ENCODE data around the gene ZNF792.
"Not testable (repeated sequence)": the region's sequence is repeated elsewhere in the genome, so short reads cannot be mapped to it uniquely, and the experiment has no call there.

ZNF792 gene

GRCh38 chr19:34957830-34958751 is 5.9 kb downstream of the ZNF792 start:
- H3K4me3 Mint-ChIP-seq: no peak overlapping the region
- ATAC-seq (replicated peaks): no peak
- no peak for DNase-seq
- H3K27me3 Mint-ChIP-seq: no peaks in the 10 kb centered on the region
- no peak overlapping the region for H3K27ac Mint-ChIP-seq
- peaks cover 22 to 25% of the 10 kb centered on the region in 2 donors for H3K4me1 Mint-ChIP-seq (ENCODE audit: low read depth in 2 of 2)
- peaks cover 40% of the 10 kb centered on the region for H3K36me3 Mint-ChIP-seq (ENCODE audit: insufficient read depth)
- peaks cover 29 to 39% of the 10 kb centered on the region in 2 donors for H3K9me3 Mint-ChIP-seq

- H3K4me3 Mint-ChIP-seq: no peak overlapping the region
- H3K4me1 Mint-ChIP-seq (ENCODE audit: low read depth in 2 of 2): peaks cover 2 to 7% of the 10 kb centered on the region in 2 donors
- no peak for ATAC-seq (replicated peaks)
- H3K27me3 Mint-ChIP-seq: no peaks in the 10 kb centered on the region
- DNase-seq: no peak
- H3K9me3 Mint-ChIP-seq: peaks cover 17 to 38% of the 10 kb centered on the region in 2 donors
- H3K27ac Mint-ChIP-seq: no peak overlapping the region
- H3K36me3 Mint-ChIP-seq (ENCODE audit: insufficient read depth): peaks cover 10% of the 10 kb centered on the region
Measured at GRCh38 chr19:34953092-34953491, 10.9 kb downstream of the ZNF792 start.

DNA sequence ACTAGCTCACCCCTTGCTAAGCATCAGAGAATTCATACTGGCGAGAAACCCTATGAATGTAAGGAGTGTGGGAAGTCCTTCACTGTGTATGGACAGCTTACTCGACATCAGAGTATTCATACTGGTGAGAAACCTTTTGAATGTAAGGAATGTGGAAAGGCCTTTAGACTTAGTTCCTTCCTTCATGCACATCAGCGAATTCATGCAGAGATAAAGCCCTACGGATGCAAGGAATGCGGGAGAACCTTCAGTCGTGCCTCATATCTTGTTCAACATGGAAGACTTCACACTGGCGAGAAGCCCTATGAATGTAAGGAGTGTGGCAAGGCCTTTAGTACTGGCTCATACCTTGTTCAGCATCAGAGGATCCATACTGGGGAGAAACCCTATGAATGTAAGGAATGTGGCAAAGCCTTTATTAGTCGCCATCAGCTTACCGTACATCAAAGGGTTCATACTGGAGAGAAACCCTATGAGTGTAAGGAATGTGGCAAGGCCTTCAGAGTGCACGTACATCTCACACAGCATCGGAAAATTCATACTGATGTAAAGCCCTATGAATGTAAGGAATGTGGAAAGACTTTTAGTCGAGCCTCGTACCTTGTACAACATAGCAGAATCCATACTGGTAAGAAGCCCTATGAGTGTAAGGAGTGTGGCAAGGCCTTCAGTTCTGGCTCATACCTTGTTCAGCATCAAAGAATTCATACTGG is 20.0 kb downstream of the ZNF792 start:
- H3K4me3 Mint-ChIP-seq: no peak overlapping the region
- no peaks in the 10 kb centered on the region for H3K27me3 Mint-ChIP-seq
- no peak for ATAC-seq (replicated peaks)
- no peak overlapping the region for H3K27ac Mint-ChIP-seq
- H3K36me3 Mint-ChIP-seq (ENCODE audit: insufficient read depth): peaks cover 5% of the 10 kb centered on the region
- no peaks in the 10 kb centered on the region for H3K4me1 Mint-ChIP-seq (ENCODE audit: low read depth in 2 of 2)
- DNase-seq: no peak
- H3K9me3 Mint-ChIP-seq: peaks cover 10 to 17% of the 10 kb centered on the region in 2 donors

DNA sequence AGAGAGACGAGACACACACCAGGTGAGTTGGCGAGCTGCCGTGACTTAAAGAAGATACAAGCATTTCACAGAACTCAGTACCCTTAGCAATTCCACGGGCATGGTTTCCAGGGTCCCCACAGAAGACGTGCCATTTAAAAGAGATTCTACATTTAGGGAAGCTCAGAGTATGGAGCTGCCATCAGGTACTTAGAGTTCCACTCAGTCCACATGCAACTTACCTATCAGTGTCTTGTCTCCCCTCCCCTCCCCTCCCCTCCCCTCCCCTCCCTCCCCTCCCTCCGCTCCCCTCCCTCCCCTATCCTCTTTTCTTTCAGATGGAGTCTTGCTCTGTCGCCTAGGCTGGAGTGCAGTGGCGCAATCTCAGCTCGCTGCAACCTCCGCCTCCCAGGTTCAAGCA is 25.1 kb downstream of the ZNF792 start:
- H3K4me1 Mint-ChIP-seq (ENCODE audit: low read depth in 2 of 2): no peaks in the 10 kb centered on the region
- ATAC-seq (replicated peaks): no peak

GRCh38 chr19:34936184-34936583 is 27.8 kb downstream of the ZNF792 start:
- H3K4me1 Mint-ChIP-seq (ENCODE audit: low read depth in 2 of 2): no peaks in the 10 kb centered on the region
- H3K27me3 Mint-ChIP-seq: no peaks in the 10 kb centered on the region
- peaks cover 28% of the 10 kb centered on the region for H3K36me3 Mint-ChIP-seq (ENCODE audit: insufficient read depth)
- H3K4me3 Mint-ChIP-seq: no peak overlapping the region
- no peak for DNase-seq
- H3K27ac Mint-ChIP-seq: no peak overlapping the region
- peaks cover 0 to 1% of the 10 kb centered on the region in 2 donors for H3K9me3 Mint-ChIP-seq
- no peak for ATAC-seq (replicated peaks)

More for the DNA sequence above, 25.1 kb downstream of the ZNF792 start:
- Mint-ChIP-seq H3K4me3 (no peak overlapping the region), H3K27me3 (no peaks in the 10 kb centered on the region), H3K36me3 (ENCODE audit: insufficient read depth) (peaks cover 12% of the 10 kb centered on the region), H3K27ac (no peak overlapping the region), H3K9me3 (peaks cover under 1 to 4% of the 10 kb centered on the region in 2 donors)
- no peak for DNase-seq

DNA sequence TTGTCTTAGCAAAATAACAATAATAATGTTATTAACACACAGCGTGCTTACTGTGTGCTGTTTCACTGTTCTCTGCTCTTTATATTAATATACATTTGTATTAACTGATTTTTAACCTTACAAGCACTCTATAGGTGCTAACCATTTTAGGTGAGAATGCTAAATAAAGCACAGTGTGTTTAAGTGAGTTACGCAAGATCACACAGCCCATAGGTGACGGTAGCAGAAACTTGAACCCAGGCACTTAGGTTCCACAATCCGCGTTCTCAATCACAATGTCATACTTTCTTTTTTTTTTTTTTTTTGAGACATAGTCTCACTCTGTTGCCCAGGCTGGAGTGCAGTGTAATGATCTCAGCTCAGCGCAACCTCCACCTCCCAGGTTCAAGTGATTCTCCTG is 31.5 kb downstream of the ZNF792 start:
- Mint-ChIP-seq H3K27ac (no peak overlapping the region), H3K4me3 (no peak overlapping the region), H3K9me3 (no peaks in the 10 kb centered on the region), H3K4me1 (ENCODE audit: low read depth in 2 of 2) (peaks cover 5% of the 10 kb centered on the region in 2 donors), H3K36me3 (ENCODE audit: insufficient read depth) (peaks cover 34% of the 10 kb centered on the region), H3K27me3 (no peaks in the 10 kb centered on the region)
- ATAC-seq (replicated peaks) (no peak), DNase-seq (no peak)

- H3K4me3 Mint-ChIP-seq: peak within 1 kb of the TSS; percentile 87 to 98
- no peaks in the 10 kb centered on the region for H3K9me3 Mint-ChIP-seq
Measured at GRCh38 chr19:34926685-34927375, 37.2 kb downstream of the ZNF792 start, which contains the start of gene ZNF30. ZNF30 (plus strand) TSS chr19:34926903; CDS start chr19:34929948, 3,045 bp downstream.

GRCh38 chr19:34926361-34926684 is 37.7 kb downstream of the ZNF792 start:
- Mint-ChIP-seq H3K27ac (no peak overlapping the region), H3K4me3 (peak overlapping the region; percentile 87 to 98), H3K27me3 (no peaks in the 10 kb centered on the region), H3K9me3 (no peaks in the 10 kb centered on the region), H3K36me3 (ENCODE audit: insufficient read depth) (peaks cover 5% of the 10 kb centered on the region), H3K4me1 (ENCODE audit: low read depth in 2 of 2) (peaks cover 12 to 14% of the 10 kb centered on the region in 2 donors)
- DNase-seq: no peak
- ATAC-seq (replicated peaks): no peak

More at GRCh38 chr19:34926685-34927375, 37.2 kb downstream of the ZNF792 start, which contains the start of gene ZNF30:
- peak; percentile 60 to 69 (median 64) for DNase-seq
- no peaks in the 10 kb centered on the region for H3K27me3 Mint-ChIP-seq
- peaks cover 9% of the 10 kb centered on the region for H3K36me3 Mint-ChIP-seq (ENCODE audit: insufficient read depth)
- ATAC-seq (replicated peaks): peak; percentile 98
- H3K27ac Mint-ChIP-seq: peak within 1 kb of the TSS; percentile 27 to 77
- peaks cover 12 to 14% of the 10 kb centered on the region in 2 donors for H3K4me1 Mint-ChIP-seq (ENCODE audit: low read depth in 2 of 2)

- DNase-seq (no peak), ATAC-seq (replicated peaks) (no peak)
- no peak overlapping the region for H3K27ac Mint-ChIP-seq
Measured at GRCh38 chr19:34925278-34925855, 38.7 kb downstream of the ZNF792 start.

GRCh38 chr19:34920090-34920786 is 43.8 kb downstream of the ZNF792 start:
- not testable (repeated sequence) for H3K4me1 Mint-ChIP-seq (ENCODE audit: low read depth in 2 of 2); DNase-seq; H3K27ac Mint-ChIP-seq; H3K4me3 Mint-ChIP-seq; ATAC-seq (replicated peaks); H3K27me3 Mint-ChIP-seq; H3K36me3 Mint-ChIP-seq (ENCODE audit: insufficient read depth)
- H3K9me3 Mint-ChIP-seq: peaks cover 5 to 12% of the 10 kb centered on the region in 2 donors

More at GRCh38 chr19:34925278-34925855, 38.7 kb downstream of the ZNF792 start:
- Mint-ChIP-seq H3K4me3 (peak overlapping the region in 1 of 2 donors; percentile 25), H3K36me3 (ENCODE audit: insufficient read depth) (peaks cover 1% of the 10 kb centered on the region), H3K9me3 (no peaks in the 10 kb centered on the region), H3K4me1 (ENCODE audit: low read depth in 2 of 2) (peaks cover 12 to 14% of the 10 kb centered on the region in 2 donors), H3K27me3 (no peaks in the 10 kb centered on the region)

DNA sequence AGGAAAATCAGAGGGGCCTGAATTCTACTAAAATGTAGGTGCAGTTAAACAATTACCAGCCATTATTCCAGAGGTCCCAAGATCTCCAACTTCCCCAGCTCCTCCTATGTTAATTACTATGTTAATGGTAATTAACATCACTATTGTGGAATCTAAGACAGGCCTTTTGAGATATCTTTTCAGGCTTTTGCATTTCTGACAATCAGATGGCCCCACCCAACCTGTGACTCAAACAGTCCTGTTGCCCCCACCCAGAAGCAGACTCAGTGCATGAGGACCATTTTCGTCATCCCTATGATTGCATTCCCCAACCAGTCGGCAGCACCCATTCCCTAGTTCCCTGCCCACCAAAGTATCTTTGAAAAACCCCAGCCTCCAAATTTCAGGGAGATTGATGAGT is 45.8 kb downstream of the ZNF792 start:
- H3K4me3 Mint-ChIP-seq: no peak overlapping the region
- H3K36me3 Mint-ChIP-seq (ENCODE audit: insufficient read depth): no peaks in the 10 kb centered on the region
- DNase-seq: no peak
- H3K27ac Mint-ChIP-seq: no peak overlapping the region
- no peaks in the 10 kb centered on the region for H3K27me3 Mint-ChIP-seq
- no peak for ATAC-seq (replicated peaks)
- H3K9me3 Mint-ChIP-seq: peaks cover 5 to 12% of the 10 kb centered on the region in 2 donors
- no peaks in the 10 kb centered on the region for H3K4me1 Mint-ChIP-seq (ENCODE audit: low read depth in 2 of 2)

GRCh38 chr19:34917144-34917543 is 46.9 kb downstream of the ZNF792 start:
- H3K36me3 Mint-ChIP-seq (ENCODE audit: insufficient read depth); H3K4me3 Mint-ChIP-seq; H3K27me3 Mint-ChIP-seq; H3K4me1 Mint-ChIP-seq (ENCODE audit: low read depth in 2 of 2); H3K27ac Mint-ChIP-seq; ATAC-seq (replicated peaks); DNase-seq: not testable (repeated sequence)
- H3K9me3 Mint-ChIP-seq: peaks cover 5 to 12% of the 10 kb centered on the region in 2 donors

All from effector memory CD8-positive, alpha-beta T cell (primary cell).